ENCODE measurements around the gene SNX17.
A peak's percentile ranks its signal among the peaks of the same experiment; 100 is the strongest.
"Not testable (repeated sequence)": the region's sequence is repeated elsewhere in the genome, so short reads cannot be mapped to it uniquely, and the experiment has no call there.

Gene SNX17

GRCh38 chr2:27400348-27401135 lies 30.1 kb downstream of the SNX17 start:
- no peak for DNase-seq (ENCODE audit: low spot score)

DNA sequence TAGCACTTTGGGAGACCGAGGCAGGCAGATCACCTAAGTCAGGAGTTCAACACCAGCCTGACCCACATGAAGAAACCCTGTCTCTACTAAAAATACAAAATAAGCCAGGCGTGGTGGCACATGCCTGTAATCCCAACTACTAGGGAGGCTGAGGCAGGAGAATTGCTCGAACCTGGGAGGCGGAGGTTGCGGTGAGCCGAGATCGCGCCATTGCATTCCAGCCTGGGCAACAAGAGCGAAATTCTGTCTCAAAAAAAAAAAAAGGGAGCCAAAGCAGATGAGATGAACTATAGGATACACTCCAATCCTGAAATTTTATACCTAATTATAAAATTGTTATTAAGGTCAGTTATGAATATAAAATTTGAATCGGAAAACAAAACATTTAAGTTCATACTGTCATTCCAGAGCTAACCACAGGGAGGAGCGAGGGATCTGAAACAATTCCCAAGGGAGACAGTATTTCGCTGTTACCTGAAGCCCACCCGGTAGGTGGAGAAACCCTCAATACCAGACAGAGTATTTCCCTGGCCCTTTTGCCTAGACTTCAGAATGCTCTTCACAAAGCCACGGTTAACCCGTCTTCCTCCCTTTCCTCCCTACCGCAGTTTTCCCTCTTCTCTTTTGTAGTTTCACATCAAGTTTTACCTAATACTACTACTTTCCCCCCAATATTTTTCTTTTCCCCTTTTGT lies 37.5 kb downstream of the SNX17 start:
- DNase-seq (ENCODE audit: low spot score), result peak; percentile 63

- DNase-seq (ENCODE audit: low spot score), result peak; percentile 22
Measured at GRCh38 chr2:27408601-27409320, 38.3 kb downstream of the SNX17 start.

DNA sequence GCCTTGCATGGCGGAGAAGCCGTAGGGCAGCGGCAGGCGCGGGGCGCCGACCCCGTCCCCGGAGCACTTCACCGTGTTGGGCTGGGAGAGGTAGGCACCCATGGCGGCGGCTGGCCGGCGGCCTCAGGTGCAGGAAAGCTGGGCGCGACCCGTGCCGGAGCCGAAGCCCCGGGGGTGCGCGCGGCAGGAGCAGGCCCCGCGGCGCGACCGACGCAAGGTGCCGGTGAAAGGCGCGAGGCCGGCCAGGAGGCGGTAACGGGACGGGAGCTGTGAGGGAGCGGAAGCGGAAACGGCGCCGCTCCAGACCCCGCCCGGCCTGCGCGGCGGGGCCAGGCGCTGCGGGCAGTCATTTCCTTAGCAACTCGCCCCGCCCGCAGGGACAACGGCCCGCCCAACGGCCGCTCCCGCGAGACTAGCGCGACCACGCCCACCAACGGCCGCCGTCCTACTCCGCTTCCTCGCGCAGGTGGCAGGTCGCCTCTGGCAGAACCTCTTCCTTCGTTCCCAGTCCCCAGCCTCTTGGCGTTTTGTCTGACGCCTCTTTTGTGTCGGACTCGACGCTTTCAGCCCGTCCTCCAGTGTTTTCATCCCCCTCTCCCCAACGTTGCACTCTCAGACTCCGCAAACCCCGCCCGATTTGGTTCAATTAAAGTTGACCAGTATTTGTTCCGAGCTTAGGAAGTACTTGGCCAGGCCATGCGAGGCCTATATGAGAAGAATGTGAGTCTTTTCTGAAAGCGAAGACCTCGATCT lies 39.1 kb downstream of the SNX17 start, which contains the start of gene PPM1G:
Gene PPM1G, minus strand, starts transcription at position 271 of the 753 bp plus-strand sequence. Its CDS starts 169 bp downstream, at position 102.
- DNase-seq (ENCODE audit: low spot score), result peak; percentile 98

DNA sequence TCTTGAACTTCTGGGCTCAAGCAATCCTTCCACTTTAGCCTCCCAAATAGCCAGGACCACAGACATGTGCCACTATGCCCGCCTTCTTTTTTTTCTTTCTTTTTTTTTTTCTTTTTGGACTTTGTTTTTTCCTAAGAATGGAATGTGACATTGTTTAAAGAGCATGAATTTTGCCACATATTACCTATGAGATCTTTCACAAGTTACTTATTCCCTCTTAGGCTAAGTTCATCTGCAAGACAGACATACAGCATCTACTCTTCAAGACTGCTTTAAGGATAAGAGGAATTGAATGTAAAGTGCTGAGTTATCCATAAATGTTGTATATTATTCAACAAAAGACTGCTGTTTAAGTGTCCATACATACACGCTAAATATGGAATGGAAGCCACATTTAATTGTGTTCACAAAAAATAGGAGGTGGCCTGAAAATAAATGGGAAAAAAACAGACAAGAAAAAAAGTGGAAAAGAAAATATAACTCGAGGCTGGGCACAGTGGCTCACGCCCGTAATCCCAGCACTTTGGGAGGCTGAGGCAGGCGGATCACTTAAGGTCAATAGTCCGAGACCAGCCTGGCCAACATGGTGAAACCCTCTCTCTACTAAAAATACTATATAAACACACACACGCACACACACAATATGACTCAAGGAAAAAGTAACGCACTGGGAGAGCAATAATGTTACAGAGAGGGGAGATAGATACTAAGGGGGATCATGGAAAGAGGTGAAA lies 42.2 kb downstream of the SNX17 start:
- no peak for DNase-seq (ENCODE audit: low spot score)

GRCh38 chr2:27416151-27416550 lies 45.7 kb downstream of the SNX17 start:
- no peak for DNase-seq (ENCODE audit: low spot score)

DNA sequence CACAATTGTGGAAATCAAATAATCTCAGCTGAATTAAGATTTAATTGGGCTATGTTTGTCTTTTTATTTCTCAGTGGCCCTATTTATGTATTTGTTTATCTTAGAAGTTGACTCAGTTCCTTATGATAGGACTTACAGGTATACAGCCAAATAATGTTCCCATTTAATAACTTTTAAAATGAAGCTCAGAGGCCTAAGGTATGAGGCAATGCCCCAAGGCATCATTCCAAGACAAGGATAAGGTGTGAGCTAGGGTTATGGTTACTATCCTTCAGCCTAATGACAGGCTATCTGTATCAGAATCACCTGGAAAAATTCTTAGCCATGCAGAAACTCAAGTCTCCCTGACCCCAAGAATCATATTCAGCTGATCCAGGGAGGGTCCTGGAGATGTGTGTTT lies 50.6 kb downstream of the SNX17 start:
- no peak for DNase-seq (ENCODE audit: low spot score)

- DNase-seq (ENCODE audit: low spot score), result no peak
Measured at GRCh38 chr2:27421660-27422250, 51.3 kb downstream of the SNX17 start.

- no peak for DNase-seq (ENCODE audit: low spot score)
Measured at GRCh38 chr2:27422958-27423357, 52.5 kb downstream of the SNX17 start.

DNA sequence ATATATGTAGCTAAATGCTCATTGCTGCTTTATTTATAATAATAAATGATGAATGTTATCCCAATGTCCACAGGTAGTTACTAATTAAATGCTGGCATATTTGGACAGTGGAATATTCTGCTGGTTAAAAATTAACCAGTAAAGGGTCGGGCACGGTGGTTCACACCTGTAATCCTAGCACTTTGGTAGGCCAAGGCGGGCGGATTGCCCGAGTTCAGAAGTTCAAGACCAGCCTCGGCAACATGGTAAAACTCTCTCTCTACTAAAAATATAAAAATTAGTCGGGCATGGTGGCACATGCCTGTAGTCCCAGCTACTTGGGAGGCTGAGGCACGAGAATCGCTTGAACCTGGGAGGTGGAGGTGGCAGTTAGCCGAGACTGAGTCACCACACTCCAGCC lies 54.6 kb downstream of the SNX17 start:
- DNase-seq (ENCODE audit: low spot score), result not testable (repeated sequence)

All from D341Med (cell line).